GM12878 (cell line): ENCODE results near the gene PTPRF. TPM values are rescaled to one million over a fixed set of nuclear protein-coding genes. Genes with fewer than 3 reads are reported as not detected.

ENCODE experiments used
- EP300 ChIP-seq, 2 experiments: fragments of 150-350 bp in 1 of 2; IDR thresholded peaks; 2 replicates each; pipeline ENCODE4 v1.6.1; 2011 to 2012; ENCODE audit warnings: low read depth in 2 of 2, low read length in 2 of 2, borderline replicate concordance in 1 of 2, improper control_type of control experiment in 1 of 2, inconsistent platforms in 1 of 2; ENCODE audit not compliant: control insufficient read depth in 1 of 2
- GABPA ChIP-seq: IDR thresholded peaks from 2 replicates; pipeline ENCODE4 v1.6.1; 2014; ENCODE audit warnings: antibody characterized with exemption, low read depth, mild to moderate bottlenecking, inconsistent platforms
- HDAC6 ChIP-seq: fragments of 200-600 bp; sonication (generic); IDR thresholded peaks from one replicate; pipeline ENCODE4 v1.8.0; 2017; ENCODE audit warnings: antibody characterized with exemption; ENCODE audit not compliant: unreplicated experiment
- JUNB ChIP-seq: IDR thresholded peaks from 2 replicates; pipeline ENCODE4 v1.6.1; 2016; ENCODE audit warnings: antibody characterized with exemption, mild to moderate bottlenecking
- TBL1XR1 ChIP-seq: IDR thresholded peaks from 2 replicates; pipeline ENCODE4 v1.6.1; 2012; ENCODE audit warnings: low read depth, low read length, improper control_type of control experiment
- polyA plus RNA-seq, 11 experiments: library from polyadenylated mRNA; depleted of rRNA in 4 of 11; unstranded in 6 of 11; stranded (reverse) in 5 of 11; fragments of >200 nt; fragmentation: Nextera tagmentation in 4 of 11; fragmentation: Illumina TruSeq in 1 of 11; extraction: Ambion mirVana in 4 of 11; extraction: Trizol in 1 of 11; gene quantifications; 1 replicate in 1 of 11; 2 replicates in 10 of 11; pipeline versions ENCODE4 v1.2.1 to v1.2.3, GENCODE V29; 2011 to 2016; ENCODE audit warnings: inconsistent platforms in 2 of 11, missing spikeins in 2 of 11, low read depth in 1 of 11
- total RNA-seq, 4 experiments: library from RNA; depleted of rRNA in 3 of 4; stranded (reverse); fragments of >200 nt in 3 of 4; fragmentation: Illumina TruSeq in 1 of 4; extraction: Trizol in 1 of 4; gene quantifications; 2 replicates each; pipeline versions ENCODE4 v1.2.1 to v1.2.3, GENCODE V29; 2013 to 2021
- TF ChIP-seq, protein P1 (sequence below): IDR thresholded peaks from 2 replicates; pipeline ENCODE4 v1.6.1; 2012; ENCODE audit warnings: low read depth, low read length, improper control_type of control experiment
- TF ChIP-seq, protein P2 (sequence below): fragments of 450-650 bp; IDR thresholded peaks from 2 replicates; pipeline ENCODE4 v1.6.1; 2017; ENCODE audit warnings: antibody characterized with exemption, mild to moderate bottlenecking, moderate library complexity
- TF ChIP-seq, protein P3 (sequence below): IDR thresholded peaks from 2 replicates; pipeline ENCODE4 v1.6.1; 2012; ENCODE audit warnings: low read length, inconsistent platforms

PTPRF gene
- total and polyA plus RNA-seq, 10 of the 15 experiments (the other 5 are each of a cell fraction or from before 2014, with no cell fraction given): 0.04 to 2.6 (median 0.32) TPM

DNA sequence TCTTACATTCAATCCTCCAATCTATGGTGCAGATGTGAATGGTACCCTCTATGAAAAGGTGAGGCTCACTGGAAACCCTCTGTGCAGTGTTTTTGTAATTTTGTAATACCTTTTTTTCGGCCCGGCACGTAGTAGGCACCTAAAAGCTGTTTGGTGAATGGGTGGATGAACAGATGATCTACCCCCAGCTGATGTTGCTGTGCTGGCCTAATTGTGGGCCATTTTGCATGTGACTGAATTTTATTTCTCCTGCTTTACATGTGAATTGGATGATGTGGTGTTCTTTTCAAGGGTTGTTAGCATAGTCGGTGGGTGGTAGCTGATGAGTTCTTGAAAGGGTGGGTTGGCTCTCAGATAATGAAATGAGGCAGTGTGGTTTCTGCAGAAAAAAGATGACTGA lies 129.7 kb downstream of the PTPRF start (continued):
- TF ChIP-seq, protein P1, sequence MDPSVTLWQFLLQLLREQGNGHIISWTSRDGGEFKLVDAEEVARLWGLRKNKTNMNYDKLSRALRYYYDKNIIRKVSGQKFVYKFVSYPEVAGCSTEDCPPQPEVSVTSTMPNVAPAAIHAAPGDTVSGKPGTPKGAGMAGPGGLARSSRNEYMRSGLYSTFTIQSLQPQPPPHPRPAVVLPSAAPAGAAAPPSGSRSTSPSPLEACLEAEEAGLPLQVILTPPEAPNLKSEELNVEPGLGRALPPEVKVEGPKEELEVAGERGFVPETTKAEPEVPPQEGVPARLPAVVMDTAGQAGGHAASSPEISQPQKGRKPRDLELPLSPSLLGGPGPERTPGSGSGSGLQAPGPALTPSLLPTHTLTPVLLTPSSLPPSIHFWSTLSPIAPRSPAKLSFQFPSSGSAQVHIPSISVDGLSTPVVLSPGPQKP: no peak
- TF ChIP-seq TBL1XR1: no peak
- TF ChIP-seq, protein P2, sequence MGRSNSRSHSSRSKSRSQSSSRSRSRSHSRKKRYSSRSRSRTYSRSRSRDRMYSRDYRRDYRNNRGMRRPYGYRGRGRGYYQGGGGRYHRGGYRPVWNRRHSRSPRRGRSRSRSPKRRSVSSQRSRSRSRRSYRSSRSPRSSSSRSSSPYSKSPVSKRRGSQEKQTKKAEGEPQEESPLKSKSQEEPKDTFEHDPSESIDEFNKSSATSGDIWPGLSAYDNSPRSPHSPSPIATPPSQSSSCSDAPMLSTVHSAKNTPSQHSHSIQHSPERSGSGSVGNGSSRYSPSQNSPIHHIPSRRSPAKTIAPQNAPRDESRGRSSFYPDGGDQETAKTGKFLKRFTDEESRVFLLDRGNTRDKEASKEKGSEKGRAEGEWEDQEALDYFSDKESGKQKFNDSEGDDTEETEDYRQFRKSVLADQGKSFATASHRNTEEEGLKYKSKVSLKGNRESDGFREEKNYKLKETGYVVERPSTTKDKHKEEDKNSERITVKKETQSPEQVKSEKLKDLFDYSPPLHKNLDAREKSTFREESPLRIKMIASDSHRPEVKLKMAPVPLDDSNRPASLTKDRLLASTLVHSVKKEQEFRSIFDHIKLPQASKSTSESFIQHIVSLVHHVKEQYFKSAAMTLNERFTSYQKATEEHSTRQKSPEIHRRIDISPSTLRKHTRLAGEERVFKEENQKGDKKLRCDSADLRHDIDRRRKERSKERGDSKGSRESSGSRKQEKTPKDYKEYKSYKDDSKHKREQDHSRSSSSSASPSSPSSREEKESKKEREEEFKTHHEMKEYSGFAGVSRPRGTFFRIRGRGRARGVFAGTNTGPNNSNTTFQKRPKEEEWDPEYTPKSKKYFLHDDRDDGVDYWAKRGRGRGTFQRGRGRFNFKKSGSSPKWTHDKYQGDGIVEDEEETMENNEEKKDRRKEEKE: no peak
- no peak for TF ChIP-seq GABPA
- no peak for TF ChIP-seq HDAC6
- TF ChIP-seq JUNB: no peak
- no peak for TF ChIP-seq EP300 (IDR thresholded peaks at IDR 0.05; ENCODE audit: borderline replicate concordance in 1 of 2, control insufficient read depth in 1 of 2, low read depth in 2 of 2, low read length in 2 of 2)
- TF ChIP-seq, protein P3, sequence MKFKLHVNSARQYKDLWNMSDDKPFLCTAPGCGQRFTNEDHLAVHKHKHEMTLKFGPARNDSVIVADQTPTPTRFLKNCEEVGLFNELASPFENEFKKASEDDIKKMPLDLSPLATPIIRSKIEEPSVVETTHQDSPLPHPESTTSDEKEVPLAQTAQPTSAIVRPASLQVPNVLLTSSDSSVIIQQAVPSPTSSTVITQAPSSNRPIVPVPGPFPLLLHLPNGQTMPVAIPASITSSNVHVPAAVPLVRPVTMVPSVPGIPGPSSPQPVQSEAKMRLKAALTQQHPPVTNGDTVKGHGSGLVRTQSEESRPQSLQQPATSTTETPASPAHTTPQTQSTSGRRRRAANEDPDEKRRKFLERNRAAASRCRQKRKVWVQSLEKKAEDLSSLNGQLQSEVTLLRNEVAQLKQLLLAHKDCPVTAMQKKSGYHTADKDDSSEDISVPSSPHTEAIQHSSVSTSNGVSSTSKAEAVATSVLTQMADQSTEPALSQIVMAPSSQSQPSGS: no peak
